SKM-1 (cell line): ENCODE data around the gene PMFBP1.
A peak's percentile ranks its signal among the peaks of the same experiment; 100 is the strongest.

Experiments
- DNase-seq: peaks from one replicate; lab custom pipeline; 2025; ENCODE audit not compliant: unreplicated experiment; lab: John Stamatoyannopoulos, UW

PMFBP1 gene

GRCh38 chr16:72131036-72131435 lies 40.9 kb downstream of the PMFBP1 start:
- DNase-seq: no peak

- no peak for DNase-seq
These were observed 41.8 kb downstream of the PMFBP1 start for GRCh38 chr16:72129976-72130656.

DNA sequence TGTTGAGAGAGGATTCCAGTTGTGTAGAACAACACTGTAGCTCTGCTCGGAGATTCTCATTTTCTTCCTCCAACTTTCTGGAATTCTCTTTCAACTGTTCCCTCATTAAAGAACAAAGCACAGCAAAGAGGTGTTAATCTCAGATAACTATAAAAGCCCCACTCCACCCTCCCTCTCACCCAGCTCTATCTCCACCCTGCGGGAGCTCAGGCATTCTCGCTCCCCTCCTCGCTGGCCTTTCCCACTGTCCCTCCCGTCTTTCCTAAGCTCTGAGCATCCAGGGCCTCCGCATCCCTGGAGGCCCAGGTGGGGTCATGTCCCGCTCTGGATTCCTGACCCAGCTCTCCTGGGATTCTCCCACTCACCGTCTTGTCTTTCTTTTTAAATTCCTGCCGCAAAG lies 43.3 kb downstream of the PMFBP1 start:
- DNase-seq: no peak

DNA sequence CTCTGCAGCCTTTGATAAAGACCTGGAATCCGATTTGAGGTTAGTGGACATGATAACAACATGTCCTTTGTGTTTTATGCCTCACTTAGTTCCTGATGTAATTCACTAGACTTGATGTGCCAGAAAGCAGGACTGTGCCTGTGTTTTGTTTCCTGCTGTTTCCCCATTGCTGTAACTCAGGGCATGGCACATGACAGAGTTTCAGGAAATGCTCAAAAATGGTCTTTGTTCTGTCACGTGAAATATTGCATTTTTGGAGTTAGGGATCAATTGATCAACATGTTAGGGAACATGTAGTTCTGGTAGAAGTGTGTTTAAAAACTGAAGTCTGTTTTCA lies 45.6 kb downstream of the PMFBP1 start:
- no peak for DNase-seq

- DNase-seq: no peak
These were observed 46.1 kb downstream of the PMFBP1 start for GRCh38 chr16:72125635-72126428.

GRCh38 chr16:72124761-72125634 lies 47.0 kb downstream of the PMFBP1 start:
- peak; percentile 52 for DNase-seq

- DNase-seq: no peak
These were observed 47.8 kb downstream of the PMFBP1 start for GRCh38 chr16:72124148-72124547.

DNA sequence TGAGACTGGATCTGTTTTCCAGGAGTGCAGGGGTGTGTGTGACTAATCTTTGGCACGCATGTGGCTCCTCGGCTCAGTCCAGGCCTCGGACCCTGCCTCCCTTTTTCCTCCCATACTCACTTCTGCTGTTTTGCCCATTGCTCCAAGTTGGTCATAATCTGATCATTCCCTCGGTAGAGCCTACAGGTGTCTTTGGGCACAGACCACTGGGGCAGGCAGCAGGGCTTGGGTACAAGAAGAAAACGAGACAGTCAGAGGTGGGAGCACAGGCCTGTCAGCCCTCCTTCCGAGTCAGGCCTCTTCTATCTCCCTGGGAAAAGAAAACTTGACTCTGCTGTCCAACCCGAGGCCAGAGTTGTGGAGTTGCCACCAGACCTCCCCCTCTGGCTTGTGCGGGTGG lies 48.5 kb downstream of the PMFBP1 start:
- no peak for DNase-seq

- no peak for DNase-seq
These were observed 49.0 kb downstream of the PMFBP1 start for GRCh38 chr16:72122916-72123315.

GRCh38 chr16:72122308-72122707 lies 49.6 kb downstream of the PMFBP1 start:
- DNase-seq: no peak

GRCh38 chr16:72120026-72120425 lies 51.9 kb downstream of the PMFBP1 start:
- no peak for DNase-seq

GRCh38 chr16:72113616-72113945 lies 58.4 kb downstream of the PMFBP1 start:
- no peak for DNase-seq

DNA sequence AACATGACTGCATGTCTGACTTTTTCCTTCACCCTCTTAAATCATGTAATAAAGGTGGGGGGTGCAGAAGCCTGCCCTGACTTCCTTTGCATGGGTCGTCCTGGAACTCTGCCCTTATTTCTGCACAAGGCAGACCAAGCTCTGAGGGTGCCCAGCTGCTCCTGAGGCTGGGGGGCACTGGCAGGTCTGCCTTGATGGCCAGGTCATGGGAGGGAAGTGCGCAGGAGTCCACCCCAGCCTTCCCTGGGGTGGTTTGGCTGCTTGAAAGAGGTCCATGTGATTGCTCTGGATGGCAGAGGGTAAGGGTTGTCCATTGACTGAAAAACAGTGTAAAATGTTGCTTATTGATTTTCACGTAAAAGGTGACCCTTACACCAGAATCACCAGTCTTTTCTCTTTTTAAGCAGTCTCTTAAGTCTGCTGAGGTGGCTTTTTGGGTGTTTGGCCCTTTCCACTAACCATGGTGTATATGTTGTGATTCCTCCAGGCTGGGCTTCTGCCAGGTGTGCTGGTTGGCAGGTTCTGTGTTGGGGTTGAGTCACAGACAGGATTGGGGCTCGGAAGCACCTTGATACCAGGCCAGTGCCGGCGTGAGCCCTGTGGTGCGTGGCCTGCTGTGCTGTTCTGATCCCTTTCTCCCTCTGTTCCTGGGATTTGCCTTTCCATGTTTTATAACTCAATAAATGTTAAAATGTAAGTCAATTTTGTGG lies 58.9 kb downstream of the PMFBP1 start:
- no peak for DNase-seq

GRCh38 chr16:72112452-72112792 lies 59.5 kb downstream of the PMFBP1 start:
- DNase-seq: no peak

GRCh38 chr16:72111657-72112451 lies 60.1 kb downstream of the PMFBP1 start:
- DNase-seq: no peak

DNA sequence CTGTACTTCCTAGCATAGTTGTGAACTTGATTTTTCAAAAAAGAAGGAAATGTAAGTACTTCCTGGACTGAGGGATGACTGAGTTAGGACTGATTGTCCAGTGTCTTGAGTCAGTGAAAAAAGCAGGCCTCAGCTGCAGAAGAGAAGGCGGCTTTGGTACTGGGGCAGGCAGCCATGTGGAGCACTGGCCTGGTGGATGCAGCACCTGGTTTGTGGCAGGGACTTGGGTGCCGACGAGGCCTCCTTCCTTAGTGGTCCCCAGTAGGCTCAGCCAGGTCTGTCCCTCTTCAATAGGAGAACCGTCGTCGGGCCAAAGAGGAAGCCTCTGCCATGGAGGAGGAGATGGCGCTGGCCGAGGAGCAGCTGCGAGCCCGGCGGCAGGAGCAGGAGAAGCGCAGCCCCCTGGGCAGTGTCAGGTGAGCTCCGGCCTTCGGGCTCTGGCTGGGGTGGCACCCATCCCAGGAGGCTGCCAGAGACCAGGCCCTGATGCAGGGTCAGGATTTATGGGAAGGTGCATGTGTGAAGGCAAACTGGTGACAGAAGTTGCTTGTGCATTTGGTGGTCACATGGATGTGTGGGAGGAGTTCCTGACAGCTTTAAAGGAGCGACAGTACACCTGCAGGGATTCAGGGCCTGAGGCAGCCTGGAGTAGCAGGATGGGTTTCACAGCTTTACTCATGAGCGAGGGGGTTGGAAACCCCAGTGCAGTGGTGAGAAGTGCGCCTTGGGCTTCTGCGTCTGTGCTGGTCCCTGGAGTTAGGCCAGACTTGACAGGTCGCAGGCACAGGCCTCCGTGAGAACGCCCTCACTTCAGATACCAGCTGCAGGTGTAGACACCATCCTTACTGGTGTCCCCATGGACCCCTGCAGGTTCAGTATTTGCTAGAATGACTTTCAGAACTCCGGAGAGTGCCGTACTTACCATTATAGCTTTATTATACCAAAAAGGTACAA lies 61.0 kb downstream of the PMFBP1 start:
- DNase-seq: no peak

DNA sequence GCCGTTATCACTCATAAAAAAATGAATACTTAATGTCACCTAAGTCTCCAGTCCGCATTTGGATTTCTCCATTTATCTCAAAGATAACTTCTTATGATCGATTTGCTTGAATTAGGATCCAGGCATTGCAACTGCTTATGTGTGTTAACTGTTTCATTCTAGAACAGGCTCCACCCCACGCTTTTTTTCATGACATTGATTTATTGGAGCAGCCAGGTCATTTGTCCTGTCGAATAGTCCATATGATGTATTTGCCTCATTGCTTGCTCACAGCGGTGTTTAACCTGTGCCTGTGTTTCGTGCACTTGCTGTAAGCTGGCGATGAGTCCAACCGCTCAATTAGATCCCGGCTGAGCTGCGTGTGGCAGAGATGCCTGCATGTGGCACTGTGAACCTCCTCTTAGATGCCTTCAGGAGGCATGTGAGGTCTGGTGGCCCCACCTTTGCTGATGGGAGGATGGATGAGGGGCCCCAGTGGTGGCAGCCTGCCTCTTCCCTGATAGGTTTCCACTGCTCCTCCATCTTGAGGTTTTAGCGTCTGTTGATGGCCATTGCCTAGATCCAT lies 61.9 kb downstream of the PMFBP1 start:
- DNase-seq: no peak

DNA sequence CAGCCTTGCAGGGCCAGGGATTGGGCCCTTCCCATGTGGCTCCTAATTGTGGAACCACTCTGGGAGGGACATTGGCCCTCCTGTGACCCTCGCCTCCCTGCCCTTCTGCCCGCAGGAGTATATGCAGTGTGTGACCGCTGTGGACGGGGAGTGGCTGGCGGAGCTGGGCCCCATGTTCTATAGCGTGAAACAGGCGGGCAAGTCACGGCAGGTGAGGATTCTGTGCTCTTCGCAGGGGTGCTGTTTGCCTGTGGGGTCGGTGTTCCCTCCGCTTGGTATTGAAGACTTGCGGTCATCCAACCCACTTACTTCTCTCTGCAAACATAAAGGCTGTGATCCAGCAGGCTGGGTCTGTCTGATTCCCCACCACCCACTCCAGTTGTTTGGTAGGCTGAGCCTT lies 62.7 kb downstream of the PMFBP1 start:
- DNase-seq: no peak
